ENCODE measurements around the gene NR1I3. TPM values are rescaled to one million over a fixed set of nuclear protein-coding genes. Genes with fewer than 3 reads are reported as not detected.

Gene NR1I3
- not detected in 2 replicates for total RNA-seq

GRCh38 chr1:161238039-161238473, at the start of gene NR1I3:
Gene NR1I3 (minus strand): TSS chr1:161238203. CDS start chr1:161236565, 1,638 bp downstream.

DNA sequence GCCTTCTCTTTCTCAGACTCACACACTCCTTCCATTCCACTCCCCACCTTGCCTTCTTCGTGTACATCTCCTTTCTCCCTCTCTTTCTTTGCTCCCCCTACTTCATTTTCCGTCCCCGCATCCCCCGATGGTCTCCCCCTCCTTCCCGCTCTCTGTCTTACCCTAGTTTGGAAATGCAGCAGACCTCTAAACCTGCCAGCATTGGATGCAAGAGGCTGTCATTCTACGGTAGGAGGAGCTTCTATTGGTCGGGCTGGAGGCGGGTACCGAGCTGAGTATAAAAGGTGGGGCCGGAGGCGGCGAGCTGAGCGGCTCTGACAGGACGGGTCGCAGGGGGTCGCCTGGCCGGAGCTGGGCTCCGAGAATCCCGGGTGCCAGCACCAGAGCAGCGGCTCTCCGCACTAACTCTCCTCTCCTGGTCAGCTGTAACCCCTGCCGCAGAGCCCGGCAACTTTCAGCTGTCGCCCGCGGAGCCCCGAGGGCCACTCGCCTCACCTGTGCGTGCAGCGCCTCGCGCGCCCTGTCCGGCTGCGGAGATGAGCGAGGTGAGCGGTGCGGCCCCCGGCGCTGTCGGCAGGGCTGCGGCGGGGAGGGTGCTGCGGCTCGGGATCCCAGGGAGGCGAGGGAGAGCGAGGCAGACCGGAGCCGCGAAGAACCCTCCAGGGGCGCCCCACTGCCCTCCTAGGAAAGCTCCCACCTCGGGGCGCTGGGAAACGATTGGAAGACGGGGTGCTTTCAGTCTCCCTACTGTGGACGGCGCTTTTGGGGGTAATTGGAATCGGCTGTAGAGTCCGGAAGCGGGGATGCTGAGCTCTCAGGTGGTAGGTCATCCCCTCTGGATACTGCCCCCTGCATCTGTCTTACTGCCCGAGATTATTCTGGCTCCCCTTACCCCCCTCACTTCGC, 20.7 kb upstream of the NR1I3 start, which contains the start of gene PCP4L1:
TSS of gene PCP4L1 (plus strand) at position 307 of the 906 bp plus-strand sequence. CDS start at position 537, 230 bp downstream.

GRCh38 chr1:161225534-161226319, 12.3 kb downstream of the NR1I3 start, which contains the start of gene TOMM40L:
Gene TOMM40L (plus strand): TSS chr1:161226060. CDS start chr1:161226490, 430 bp downstream.

GRCh38 chr1:161215076-161215475, 22.9 kb downstream of the NR1I3 start, which contains the start of gene FCER1G:
Gene FCER1G (plus strand): TSS chr1:161215295. CDS start chr1:161215322, 27 bp downstream.

DNA sequence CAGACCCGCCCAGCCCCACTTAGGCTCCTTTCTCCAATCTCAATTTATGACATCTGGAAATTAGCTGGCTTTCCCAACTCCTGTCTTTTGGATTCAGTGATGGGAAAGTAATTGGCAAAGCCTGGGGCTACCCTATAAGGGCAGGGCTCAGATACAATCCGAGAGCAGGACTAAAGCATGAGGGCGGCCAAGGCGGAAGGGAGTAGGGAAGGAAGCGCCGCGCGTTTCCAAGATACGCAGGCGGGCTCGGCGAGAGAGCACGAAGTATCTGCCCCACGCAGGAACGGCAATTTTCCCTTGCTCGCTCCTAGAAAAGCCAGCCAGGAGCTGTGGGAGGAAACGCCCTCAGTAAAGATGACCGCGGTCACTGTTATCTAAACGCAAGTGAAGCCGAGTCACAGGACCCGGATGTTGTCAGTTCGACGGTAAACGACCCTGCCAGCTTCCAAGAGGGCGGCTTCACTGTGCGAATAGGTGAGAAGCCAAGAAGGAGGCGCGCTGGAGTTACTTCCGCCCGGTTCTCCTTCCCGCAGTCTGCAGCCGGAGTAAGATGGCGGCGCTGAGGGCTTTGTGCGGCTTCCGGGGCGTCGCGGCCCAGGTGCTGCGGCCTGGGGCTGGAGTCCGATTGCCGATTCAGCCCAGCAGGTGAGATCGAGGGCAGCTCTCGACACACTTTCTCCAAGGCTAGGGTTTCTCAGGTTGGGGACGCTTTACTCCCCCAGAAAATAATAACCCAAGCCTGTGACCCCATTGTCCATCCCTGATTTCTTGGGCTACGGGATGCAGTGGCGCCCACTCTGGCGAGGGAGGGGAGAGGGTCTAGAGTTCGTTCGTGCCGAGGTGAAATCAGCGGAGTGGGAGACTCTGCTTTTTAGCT, 35.9 kb downstream of the NR1I3 start, which contains the start of gene NDUFS2:
TSS of gene NDUFS2 (plus strand) at position 532 of the 877 bp plus-strand sequence. CDS start at position 551, 19 bp downstream.

DNA sequence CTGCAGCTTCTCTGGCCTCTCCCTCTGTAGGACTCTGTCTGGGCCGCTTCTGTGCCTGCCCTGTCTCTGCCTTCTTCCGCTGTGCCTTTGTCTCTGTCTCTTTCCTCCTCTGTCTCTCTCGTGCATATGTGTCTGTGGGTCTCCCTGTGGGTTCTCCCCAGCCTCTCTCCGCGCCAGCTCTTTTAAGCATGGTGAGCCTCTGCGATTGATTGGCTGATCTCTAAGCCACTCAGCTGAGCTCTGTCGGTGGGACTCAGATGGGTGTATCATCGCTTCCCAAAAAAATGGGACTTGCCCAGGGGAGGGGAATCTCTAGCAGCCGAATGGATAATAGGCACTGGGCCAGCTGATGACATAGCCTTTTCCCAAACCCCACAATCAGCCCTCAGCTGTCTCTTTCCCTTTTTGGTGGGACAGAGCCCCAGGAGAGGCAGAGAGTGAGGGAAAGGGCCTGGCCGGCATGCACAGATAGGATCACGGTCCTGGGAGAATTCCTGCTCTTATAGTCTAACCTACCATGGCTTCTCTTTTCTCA, 39.0 kb downstream of the NR1I3 start, which contains the start of gene ADAMTS4:
TSS of gene ADAMTS4 (minus strand) at position 158 of the 535 bp plus-strand sequence. CDS start 427 bp downstream, outside the sequence.

Other genes starting within 250 kb of the NR1I3 start
- 24.7 and 44.3 TPM in 2 replicates for gene F11R, start 217.1 kb downstream of the NR1I3 start, total RNA-seq
- gene TSTD1, start 199.2 kb downstream of the NR1I3 start, total RNA-seq, result 19.6 and 41.4 TPM in 2 replicates
- 72.7 and 94.5 TPM in 2 replicates for gene USF1, start 192.2 kb downstream of the NR1I3 start, total RNA-seq
- gene ARHGAP30, start 168.3 kb downstream of the NR1I3 start, total RNA-seq, result not detected in 2 replicates
- 0.19 and 0.56 TPM in 2 replicates for gene NECTIN4, start 148.6 kb downstream of the NR1I3 start, total RNA-seq
- 0.28 and 0.38 TPM in 2 replicates for gene KLHDC9, start 139.8 kb downstream of the NR1I3 start, total RNA-seq
- 28.8 and 112 TPM in 2 replicates for gene PFDN2, start 120.2 kb downstream of the NR1I3 start, total RNA-seq
- gene NIT1, start 120.1 kb downstream of the NR1I3 start, total RNA-seq, result 21.4 and 22.0 TPM in 2 replicates
- 19.2 and 28.8 TPM in 2 replicates for gene DEDD, start 105.5 kb downstream of the NR1I3 start, total RNA-seq
- 109 and 118 TPM in 2 replicates for gene UFC1, start 84.2 kb downstream of the NR1I3 start, total RNA-seq
- 5.8 and 7.3 TPM in 2 replicates for gene USP21, start 78.7 kb downstream of the NR1I3 start, total RNA-seq
- gene PPOX, start 71.8 kb downstream of the NR1I3 start, total RNA-seq, result 9.3 and 10.0 TPM in 2 replicates
- gene B4GALT3, start 60.7 kb downstream of the NR1I3 start, total RNA-seq, result 20.9 and 27.9 TPM in 2 replicates
- gene ADAMTS4, start 39.1 kb downstream of the NR1I3 start, total RNA-seq, result 22.2 and 110 TPM in 2 replicates
- gene NDUFS2, start 35.8 kb downstream of the NR1I3 start, total RNA-seq, result 147 and 216 TPM in 2 replicates
- 0.38 TPM in 1 of 2 replicates, not detected in the other for gene FCER1G, start 22.9 kb downstream of the NR1I3 start, total RNA-seq
- not detected in 2 replicates for gene APOA2, start 14.6 kb downstream of the NR1I3 start, total RNA-seq
- 10.4 and 14.6 TPM in 2 replicates for gene TOMM40L, start 12.1 kb downstream of the NR1I3 start, total RNA-seq
- under 0.01 TPM in 1 of 2 replicates, not detected in the other for gene PCP4L1, start 20.5 kb upstream of the NR1I3 start, total RNA-seq
- gene MPZ, start 71.8 kb upstream of the NR1I3 start, total RNA-seq, result 1.7 and 2.3 TPM in 2 replicates
- 21.4 and 23.6 TPM in 2 replicates for gene SDHC, start 76.2 kb upstream of the NR1I3 start, total RNA-seq
- not detected in 2 replicates for gene CFAP126, start 129.7 kb upstream of the NR1I3 start, total RNA-seq